WTC11 (cell line): Measurements from ENCODE around the gene AFF2. TPM values are rescaled to one million over a fixed set of nuclear protein-coding genes. Genes with fewer than 3 reads are reported as not detected.

Source experiments
- ATAC-seq: fragments of 200-7000 bp; cut with Tn5 transposase; 2 replicates; pipeline ENCODE4 v1.10.0; 2021; ENCODE audit warnings: mild to moderate bottlenecking, moderate library complexity
- CTCF ChIA-PET: fragments of 300-600 bp; sonication (Branson Sonifier 250); formaldehyde crosslinking; loops from one replicate; lab custom pipeline; 2021; ENCODE audit warnings: antibody characterized with exemption; lab: Charles Lee
- POLR2A ChIA-PET: fragments of 350-600 bp; sonication (Branson Sonifier 250); formaldehyde crosslinking; loops from one replicate; lab custom pipeline; 2021; ENCODE audit warnings: antibody characterized with exemption; lab: Charles Lee
- DNase-seq: peaks from one replicate; pipeline ENCODE4 v3.0.0; 2021; ENCODE audit warnings: low spot score
- H3K27ac Mint-ChIP-seq: 2 replicates; pipeline ENCODE4 v1.8.0; 2021; ENCODE audit warnings: mixed read lengths
- H3K27me3 Mint-ChIP-seq: 2 replicates; pipeline ENCODE4 v1.8.0; 2021; ENCODE audit warnings: low read depth, mild to moderate bottlenecking, moderate library complexity, mixed read lengths
- H3K36me3 Mint-ChIP-seq: 2 replicates; pipeline ENCODE4 v1.8.0; 2021; ENCODE audit warnings: mixed read lengths
- H3K4me1 Mint-ChIP-seq: 2 replicates; pipeline ENCODE4 v1.8.0; 2022; ENCODE audit warnings: mixed read lengths
- H3K4me3 Mint-ChIP-seq: 2 replicates; pipeline ENCODE4 v1.8.0; 2021; ENCODE audit warnings: mild to moderate bottlenecking, moderate library complexity, mixed read lengths
- H3K9me3 Mint-ChIP-seq: 2 replicates; pipeline ENCODE4 v1.8.0; 2021; ENCODE audit warnings: mixed read lengths
- FOXP1 ChIP-seq: sonication (generic); formaldehyde crosslinking; IDR thresholded peaks from 2 replicates; pipeline ENCODE4 v1.8.0; 2022; ENCODE audit warnings: missing genetic modification reagents, mild to moderate bottlenecking, moderate library complexity, borderline replicate concordance
- GABPB1 ChIP-seq: sonication (generic); formaldehyde crosslinking; IDR thresholded peaks from 2 replicates; pipeline ENCODE4 v1.8.1; 2023; ENCODE audit warnings: mild to moderate bottlenecking, missing genetic modification reagents
- HMGA2 ChIP-seq: fragments of 250-450 bp; sonication (Bioruptor Pico); IDR thresholded peaks from 2 replicates; pipeline ENCODE4 v1.4.0; 2021; ENCODE audit warnings: mild to moderate bottlenecking, moderate library complexity
- KAT7 ChIP-seq: sonication (generic); formaldehyde crosslinking; IDR thresholded peaks from 2 replicates; pipeline ENCODE4 v1.8.1; 2023; ENCODE audit warnings: missing genetic modification reagents, mild to moderate bottlenecking, borderline replicate concordance
- NR3C1 ChIP-seq: sonication (generic); formaldehyde crosslinking; conservative IDR thresholded peaks from 2 replicates; pipeline ENCODE4 v1.8.1; 2023; ENCODE audit warnings: low read depth, mild to moderate bottlenecking, missing genetic modification reagents
- PRRX2 ChIP-seq: fragments of 250-450 bp; sonication (Bioruptor Pico); IDR thresholded peaks from 2 replicates; pipeline ENCODE4 v1.8.0; 2021; ENCODE audit warnings: mild to moderate bottlenecking
- RELA ChIP-seq: sonication (generic); formaldehyde crosslinking; IDR thresholded peaks from 2 replicates; pipeline ENCODE4 v1.8.1; 2022; ENCODE audit warnings: missing genetic modification reagents, mild to moderate bottlenecking, borderline replicate concordance
- SMAD4 ChIP-seq: sonication (generic); formaldehyde crosslinking; IDR thresholded peaks from 2 replicates; pipeline ENCODE4 v1.8.0; 2022; ENCODE audit warnings: mild to moderate bottlenecking, missing genetic modification reagents
- TEAD4 ChIP-seq: sonication (generic); formaldehyde crosslinking; IDR thresholded peaks from 2 replicates; pipeline ENCODE4 v1.8.0; 2022; ENCODE audit warnings: mild to moderate bottlenecking, missing genetic modification reagents
- ZNF416 ChIP-seq: fragments of 250-450 bp; sonication (Bioruptor Pico); IDR thresholded peaks from 2 replicates; pipeline ENCODE4 v1.9.0; 2021; ENCODE audit warnings: mild to moderate bottlenecking, inconsistent platforms
- ZNF423 ChIP-seq: fragments of 250-450 bp; sonication (Bioruptor Pico); IDR thresholded peaks from 2 replicates; pipeline ENCODE4 v2.1.2; 2022; ENCODE audit warnings: mild to moderate bottlenecking, moderate library complexity
- ZNF671 ChIP-seq: fragments of 250-450 bp; sonication (Bioruptor Pico); IDR thresholded peaks from 2 replicates; pipeline ENCODE4 v1.8.0; 2021; ENCODE audit warnings: mild to moderate bottlenecking
- total RNA-seq: library from RNA; stranded (reverse); gene quantifications from 3 replicates; pipeline ENCODE4 v1.2.3, GENCODE V29; 2021
- TF ChIP-seq, protein P1 (sequence below): sonication (generic); formaldehyde crosslinking; IDR thresholded peaks from 2 replicates; pipeline ENCODE4 v1.8.1; 2022; ENCODE audit warnings: low read depth, mild to moderate bottlenecking, moderate library complexity, missing genetic modification reagents, borderline replicate concordance
- TF ChIP-seq, protein P2 (sequence below): fragments of 250-450 bp; sonication (Bioruptor Pico); IDR thresholded peaks from 2 replicates; pipeline ENCODE4 v1.8.0; 2021; ENCODE audit warnings: mild to moderate bottlenecking
- TF ChIP-seq, protein P3 (sequence below): fragments of 250-450 bp; sonication (Bioruptor Pico); IDR thresholded peaks from 2 replicates; pipeline ENCODE4 v1.9.0; 2021; ENCODE audit warnings: mild to moderate bottlenecking, borderline replicate concordance
- TF ChIP-seq, protein P4 (sequence below): sonication (generic); formaldehyde crosslinking; IDR thresholded peaks from 2 replicates; pipeline ENCODE4 v1.8.1; 2023; ENCODE audit warnings: mild to moderate bottlenecking, missing genetic modification reagents
- TF ChIP-seq, protein P5 (sequence below): sonication (generic); formaldehyde crosslinking; IDR thresholded peaks from 2 replicates; pipeline ENCODE4 v1.8.1; 2022; ENCODE audit warnings: missing genetic modification reagents, borderline replicate concordance
- TF ChIP-seq, protein P6 (sequence below): sonication (generic); formaldehyde crosslinking; IDR thresholded peaks from 2 replicates; pipeline ENCODE4 v1.8.0; 2023; ENCODE audit warnings: missing genetic modification reagents

AFF2 gene
- total RNA-seq, 1 experiment from 2014 or later, result 7.6 TPM

DNA sequence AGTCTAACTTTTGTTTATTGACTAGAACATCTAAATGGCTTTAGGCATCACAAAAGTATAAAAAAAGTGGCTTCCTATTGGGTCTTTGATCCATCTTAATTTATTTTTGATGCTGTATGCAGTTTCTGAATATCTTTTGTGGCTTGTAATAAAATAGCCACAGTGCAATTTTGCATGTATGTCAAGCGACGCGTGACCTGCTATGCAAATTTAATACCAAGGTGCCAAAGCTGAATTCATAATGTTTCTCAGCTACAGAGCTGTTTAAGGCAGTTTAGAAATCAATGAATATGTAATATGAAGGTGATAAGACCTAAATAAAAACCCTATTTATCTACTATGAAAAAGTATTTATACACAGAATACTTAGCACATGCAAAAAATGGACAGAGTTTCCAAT lies 197.8 kb downstream of the AFF2 start:
- Mint-ChIP-seq H3K4me3 (no peak overlapping the region), H3K27me3 (no peaks in the 10 kb centered on the region), H3K4me1 (peaks cover 8% of the 10 kb centered on the region), H3K27ac (no peak overlapping the region), H3K9me3 (peaks cover 5% of the 10 kb centered on the region), H3K36me3 (no peaks in the 10 kb centered on the region)
- DNase-seq (no peak), ATAC-seq (no peak)
- CTCF ChIA-PET, result no interaction called here
- TF ChIP-seq, protein P1, sequence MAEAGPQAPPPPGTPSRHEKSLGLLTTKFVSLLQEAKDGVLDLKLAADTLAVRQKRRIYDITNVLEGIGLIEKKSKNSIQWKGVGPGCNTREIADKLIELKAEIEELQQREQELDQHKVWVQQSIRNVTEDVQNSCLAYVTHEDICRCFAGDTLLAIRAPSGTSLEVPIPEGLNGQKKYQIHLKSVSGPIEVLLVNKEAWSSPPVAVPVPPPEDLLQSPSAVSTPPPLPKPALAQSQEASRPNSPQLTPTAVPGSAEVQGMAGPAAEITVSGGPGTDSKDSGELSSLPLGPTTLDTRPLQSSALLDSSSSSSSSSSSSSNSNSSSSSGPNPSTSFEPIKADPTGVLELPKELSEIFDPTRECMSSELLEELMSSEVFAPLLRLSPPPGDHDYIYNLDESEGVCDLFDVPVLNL, result no peak
- TF ChIP-seq HMGA2 (no peak), RELA (CRISPR knock-in tag) (no peak), TEAD4 (CRISPR knock-in tag) (no peak), SMAD4 (CRISPR knock-in tag) (no peak), ZNF423 (CRISPR knock-in tag) (no peak), KAT7 (CRISPR knock-in tag) (no peak), NR3C1 (no peak), GABPB1 (no peak), PRRX2 (CRISPR knock-in tag) (no peak), ZNF671 (CRISPR knock-in tag) (no peak), FOXP1 (CRISPR knock-in tag) (no peak), ZNF416 (no peak)
- TF ChIP-seq, protein P2, sequence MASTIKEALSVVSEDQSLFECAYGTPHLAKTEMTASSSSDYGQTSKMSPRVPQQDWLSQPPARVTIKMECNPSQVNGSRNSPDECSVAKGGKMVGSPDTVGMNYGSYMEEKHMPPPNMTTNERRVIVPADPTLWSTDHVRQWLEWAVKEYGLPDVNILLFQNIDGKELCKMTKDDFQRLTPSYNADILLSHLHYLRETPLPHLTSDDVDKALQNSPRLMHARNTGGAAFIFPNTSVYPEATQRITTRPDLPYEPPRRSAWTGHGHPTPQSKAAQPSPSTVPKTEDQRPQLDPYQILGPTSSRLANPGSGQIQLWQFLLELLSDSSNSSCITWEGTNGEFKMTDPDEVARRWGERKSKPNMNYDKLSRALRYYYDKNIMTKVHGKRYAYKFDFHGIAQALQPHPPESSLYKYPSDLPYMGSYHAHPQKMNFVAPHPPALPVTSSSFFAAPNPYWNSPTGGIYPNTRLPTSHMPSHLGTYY (CRISPR knock-in tag), result no peak
- TF ChIP-seq, protein P3, sequence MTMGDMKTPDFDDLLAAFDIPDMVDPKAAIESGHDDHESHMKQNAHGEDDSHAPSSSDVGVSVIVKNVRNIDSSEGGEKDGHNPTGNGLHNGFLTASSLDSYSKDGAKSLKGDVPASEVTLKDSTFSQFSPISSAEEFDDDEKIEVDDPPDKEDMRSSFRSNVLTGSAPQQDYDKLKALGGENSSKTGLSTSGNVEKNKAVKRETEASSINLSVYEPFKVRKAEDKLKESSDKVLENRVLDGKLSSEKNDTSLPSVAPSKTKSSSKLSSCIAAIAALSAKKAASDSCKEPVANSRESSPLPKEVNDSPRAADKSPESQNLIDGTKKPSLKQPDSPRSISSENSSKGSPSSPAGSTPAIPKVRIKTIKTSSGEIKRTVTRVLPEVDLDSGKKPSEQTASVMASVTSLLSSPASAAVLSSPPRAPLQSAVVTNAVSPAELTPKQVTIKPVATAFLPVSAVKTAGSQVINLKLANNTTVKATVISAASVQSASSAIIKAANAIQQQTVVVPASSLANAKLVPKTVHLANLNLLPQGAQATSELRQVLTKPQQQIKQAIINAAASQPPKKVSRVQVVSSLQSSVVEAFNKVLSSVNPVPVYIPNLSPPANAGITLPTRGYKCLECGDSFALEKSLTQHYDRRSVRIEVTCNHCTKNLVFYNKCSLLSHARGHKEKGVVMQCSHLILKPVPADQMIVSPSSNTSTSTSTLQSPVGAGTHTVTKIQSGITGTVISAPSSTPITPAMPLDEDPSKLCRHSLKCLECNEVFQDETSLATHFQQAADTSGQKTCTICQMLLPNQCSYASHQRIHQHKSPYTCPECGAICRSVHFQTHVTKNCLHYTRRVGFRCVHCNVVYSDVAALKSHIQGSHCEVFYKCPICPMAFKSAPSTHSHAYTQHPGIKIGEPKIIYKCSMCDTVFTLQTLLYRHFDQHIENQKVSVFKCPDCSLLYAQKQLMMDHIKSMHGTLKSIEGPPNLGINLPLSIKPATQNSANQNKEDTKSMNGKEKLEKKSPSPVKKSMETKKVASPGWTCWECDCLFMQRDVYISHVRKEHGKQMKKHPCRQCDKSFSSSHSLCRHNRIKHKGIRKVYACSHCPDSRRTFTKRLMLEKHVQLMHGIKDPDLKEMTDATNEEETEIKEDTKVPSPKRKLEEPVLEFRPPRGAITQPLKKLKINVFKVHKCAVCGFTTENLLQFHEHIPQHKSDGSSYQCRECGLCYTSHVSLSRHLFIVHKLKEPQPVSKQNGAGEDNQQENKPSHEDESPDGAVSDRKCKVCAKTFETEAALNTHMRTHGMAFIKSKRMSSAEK (CRISPR knock-in tag), result no peak
- TF ChIP-seq, protein P4, sequence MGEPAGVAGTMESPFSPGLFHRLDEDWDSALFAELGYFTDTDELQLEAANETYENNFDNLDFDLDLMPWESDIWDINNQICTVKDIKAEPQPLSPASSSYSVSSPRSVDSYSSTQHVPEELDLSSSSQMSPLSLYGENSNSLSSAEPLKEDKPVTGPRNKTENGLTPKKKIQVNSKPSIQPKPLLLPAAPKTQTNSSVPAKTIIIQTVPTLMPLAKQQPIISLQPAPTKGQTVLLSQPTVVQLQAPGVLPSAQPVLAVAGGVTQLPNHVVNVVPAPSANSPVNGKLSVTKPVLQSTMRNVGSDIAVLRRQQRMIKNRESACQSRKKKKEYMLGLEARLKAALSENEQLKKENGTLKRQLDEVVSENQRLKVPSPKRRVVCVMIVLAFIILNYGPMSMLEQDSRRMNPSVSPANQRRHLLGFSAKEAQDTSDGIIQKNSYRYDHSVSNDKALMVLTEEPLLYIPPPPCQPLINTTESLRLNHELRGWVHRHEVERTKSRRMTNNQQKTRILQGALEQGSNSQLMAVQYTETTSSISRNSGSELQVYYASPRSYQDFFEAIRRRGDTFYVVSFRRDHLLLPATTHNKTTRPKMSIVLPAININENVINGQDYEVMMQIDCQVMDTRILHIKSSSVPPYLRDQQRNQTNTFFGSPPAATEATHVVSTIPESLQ, result no peak
- TF ChIP-seq, protein P5, sequence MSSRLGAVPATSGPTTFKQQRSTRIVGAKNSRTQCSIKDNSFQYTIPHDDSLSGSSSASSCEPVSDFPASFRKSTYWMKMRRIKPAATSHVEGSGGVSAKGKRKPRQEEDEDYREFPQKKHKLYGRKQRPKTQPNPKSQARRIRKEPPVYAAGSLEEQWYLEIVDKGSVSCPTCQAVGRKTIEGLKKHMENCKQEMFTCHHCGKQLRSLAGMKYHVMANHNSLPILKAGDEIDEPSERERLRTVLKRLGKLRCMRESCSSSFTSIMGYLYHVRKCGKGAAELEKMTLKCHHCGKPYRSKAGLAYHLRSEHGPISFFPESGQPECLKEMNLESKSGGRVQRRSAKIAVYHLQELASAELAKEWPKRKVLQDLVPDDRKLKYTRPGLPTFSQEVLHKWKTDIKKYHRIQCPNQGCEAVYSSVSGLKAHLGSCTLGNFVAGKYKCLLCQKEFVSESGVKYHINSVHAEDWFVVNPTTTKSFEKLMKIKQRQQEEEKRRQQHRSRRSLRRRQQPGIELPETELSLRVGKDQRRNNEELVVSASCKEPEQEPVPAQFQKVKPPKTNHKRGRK (CRISPR knock-in tag), result no peak
- TF ChIP-seq, protein P6, sequence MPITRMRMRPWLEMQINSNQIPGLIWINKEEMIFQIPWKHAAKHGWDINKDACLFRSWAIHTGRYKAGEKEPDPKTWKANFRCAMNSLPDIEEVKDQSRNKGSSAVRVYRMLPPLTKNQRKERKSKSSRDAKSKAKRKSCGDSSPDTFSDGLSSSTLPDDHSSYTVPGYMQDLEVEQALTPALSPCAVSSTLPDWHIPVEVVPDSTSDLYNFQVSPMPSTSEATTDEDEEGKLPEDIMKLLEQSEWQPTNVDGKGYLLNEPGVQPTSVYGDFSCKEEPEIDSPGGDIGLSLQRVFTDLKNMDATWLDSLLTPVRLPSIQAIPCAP (CRISPR knock-in tag), result no peak
- POLR2A ChIA-PET, result no interaction called here
